ENCODE measurements around the gene GSTM2.

GSTM2 gene

GRCh38 chr1:109713636-109714035, 45.8 kb downstream of the GSTM2 start:
- Histone ChIP-seq H3K9me3 (ENCODE audit: control insufficient read depth, insufficient read depth, low read depth, low read length) (no peaks in the 10 kb centered on the region), H3K4me3 (ENCODE audit: low read depth, low read length) (no peak overlapping the region), H3K27ac (ENCODE audit: extremely low read depth, low read depth, low read length) (no peak overlapping the region), H3K36me3 (ENCODE audit: control insufficient read depth in 2 of 2, insufficient read depth in 1 of 2, low read length in 2 of 2) (no peaks in the 10 kb centered on the region), H3K4me1 (ENCODE audit: control insufficient read depth, insufficient read depth, low read length) (no peaks in the 10 kb centered on the region)
- CTCF ChIA-PET = no interaction called here
- POLR2A ChIA-PET = no interaction called here
- no peak for TF ChIP-seq ZNF501 (tag by site-specific recombination; IDR thresholded peaks at IDR 0.05)
- TF ChIP-seq HOXA7 (CRISPR knock-in tag; IDR thresholded peaks at IDR 0.05; ENCODE audit: borderline replicate concordance) = no peak
- no peak for TF ChIP-seq ZNF701 (tag by site-specific recombination; IDR thresholded peaks at IDR 0.05)
- no peak for TF ChIP-seq INSM2 (tag by site-specific recombination; IDR thresholded peaks at IDR 0.05)
- TF ChIP-seq ZSCAN23 (tag by site-specific recombination; IDR thresholded peaks at IDR 0.05) = no peak
- TF ChIP-seq ATF2 (tag by site-specific recombination; IDR thresholded peaks at IDR 0.05; ENCODE audit: low read depth) = no peak
- no peak for TF ChIP-seq ZFHX2 (tag by site-specific recombination; conservative IDR thresholded peaks at IDR 0.05)
- no peak for TF ChIP-seq ZNF155 (tag by site-specific recombination; IDR thresholded peaks at IDR 0.05)
- TF ChIP-seq ZNF488 (tag by site-specific recombination; IDR thresholded peaks at IDR 0.05) = no peak
- TF ChIP-seq ZNF670 (tag by site-specific recombination; IDR thresholded peaks at IDR 0.05; ENCODE audit: low read depth) = no peak
- TF ChIP-seq HOXD13 (CRISPR knock-in tag; IDR thresholded peaks at IDR 0.05; ENCODE audit: borderline replicate concordance) = no peak
- TF ChIP-seq PRDM2 (tag by site-specific recombination; IDR thresholded peaks at IDR 0.05; ENCODE audit: borderline replicate concordance) = no peak
- no peak for TF ChIP-seq PRDM6 (tag by site-specific recombination; IDR thresholded peaks at IDR 0.05)
- TF ChIP-seq ZBTB21 (tag by site-specific recombination; IDR thresholded peaks at IDR 0.05) = no peak
- no peak for TF ChIP-seq SALL2 (tag by site-specific recombination; IDR thresholded peaks at IDR 0.05; ENCODE audit: borderline replicate concordance)
- no peak for TF ChIP-seq ZFP37 (tag by site-specific recombination; IDR thresholded peaks at IDR 0.05)
- no peak for TF ChIP-seq ZNF791 (tag by site-specific recombination; IDR thresholded peaks at IDR 0.05)

All from HEK293 (cell line).